Urothelium cell line (cell line): Measurements from ENCODE around the gene SKAP2.

ENCODE experiments used
- DNase-seq: peaks from one replicate; pipeline ENCODE4 v3.0.0; 2011; ENCODE audit warnings: low spot score, mixed read lengths
- FAIRE-seq: peaks from 2 replicates; lab custom pipeline; 2011; peaks lifted over from hg19 to GRCh38; lab: Jason Lieb, UNC

SKAP2 gene

DNA sequence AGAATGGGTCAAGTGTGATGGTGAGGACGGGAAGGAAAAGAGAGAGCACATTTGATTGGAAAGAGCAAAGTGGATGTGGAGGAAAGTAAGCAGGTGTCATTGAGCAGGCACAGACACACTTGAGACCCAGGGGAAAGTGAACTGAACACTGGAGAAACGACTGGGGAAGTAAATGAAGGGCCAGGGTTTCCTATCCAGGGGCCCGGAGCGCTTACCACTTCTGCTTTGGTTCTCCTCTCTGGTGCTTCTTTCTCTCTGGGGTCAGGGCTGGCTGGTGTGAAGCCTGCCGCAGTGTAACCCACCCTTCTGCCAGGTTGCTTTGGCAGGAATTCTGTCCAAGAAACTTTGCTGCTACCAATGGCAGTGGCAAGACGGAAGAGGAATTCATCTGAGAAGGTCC is 219.3 kb downstream of the SKAP2 start:
- no peak for DNase-seq

DNA sequence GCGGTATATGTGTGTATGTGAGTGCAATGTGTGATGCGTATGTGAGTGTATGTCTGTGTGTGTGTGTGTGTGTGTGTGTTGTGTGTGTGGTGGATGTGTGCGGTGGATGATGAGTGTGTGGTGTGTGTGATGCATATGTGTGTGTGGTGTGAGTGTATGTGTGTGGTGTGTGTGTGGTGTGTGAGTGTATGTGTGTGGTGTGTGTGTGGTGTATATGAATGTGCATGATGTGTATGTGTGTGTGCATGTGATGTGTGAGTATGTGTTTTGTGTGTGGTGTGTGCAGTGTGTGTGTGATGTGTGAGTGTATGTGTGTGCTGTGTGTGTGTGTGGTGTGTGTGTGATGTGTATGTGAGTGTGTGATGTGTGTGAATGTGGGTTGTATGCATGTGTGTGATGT is 222.0 kb downstream of the SKAP2 start:
- DNase-seq (no peak), FAIRE-seq (peak; percentile 100)

More for the DNA sequence above, 219.3 kb downstream of the SKAP2 start:
- FAIRE-seq = no peak

DNA sequence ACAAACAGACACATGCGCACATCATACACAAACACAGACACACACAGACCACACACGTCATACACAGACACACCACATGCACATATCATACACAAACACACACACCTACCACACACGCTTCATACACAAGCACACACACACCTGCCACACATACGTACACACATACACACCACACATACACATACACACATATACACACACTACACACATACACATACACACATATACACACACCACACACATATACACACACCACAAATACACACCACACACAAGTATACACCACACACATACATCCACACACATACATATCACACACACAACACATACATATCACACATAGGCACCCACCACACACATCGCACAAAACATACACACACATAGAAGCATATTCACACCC is 224.7 kb downstream of the SKAP2 start:
- DNase-seq (no peak), FAIRE-seq (peak; percentile 100)

DNA sequence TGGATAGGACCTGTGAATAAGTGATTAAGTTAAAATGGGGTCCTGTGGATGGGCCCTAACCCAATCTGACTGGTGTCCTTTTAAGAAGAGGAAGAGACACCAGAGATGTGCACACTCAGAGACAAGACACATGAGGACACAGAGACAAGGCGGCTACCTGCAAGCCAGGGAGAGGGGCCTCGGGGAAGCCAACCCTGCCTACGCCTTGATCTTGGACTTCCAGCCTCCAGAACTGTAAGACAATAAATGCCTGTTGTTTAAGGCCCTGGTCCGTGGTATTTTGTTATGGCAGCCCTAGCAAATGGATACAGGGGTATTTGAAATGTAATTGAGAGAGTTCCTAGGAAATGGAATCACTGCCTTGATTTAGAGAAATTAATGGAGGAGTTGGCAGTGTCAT is 225.3 kb downstream of the SKAP2 start:
- FAIRE-seq (no peak), DNase-seq (no peak)

DNA sequence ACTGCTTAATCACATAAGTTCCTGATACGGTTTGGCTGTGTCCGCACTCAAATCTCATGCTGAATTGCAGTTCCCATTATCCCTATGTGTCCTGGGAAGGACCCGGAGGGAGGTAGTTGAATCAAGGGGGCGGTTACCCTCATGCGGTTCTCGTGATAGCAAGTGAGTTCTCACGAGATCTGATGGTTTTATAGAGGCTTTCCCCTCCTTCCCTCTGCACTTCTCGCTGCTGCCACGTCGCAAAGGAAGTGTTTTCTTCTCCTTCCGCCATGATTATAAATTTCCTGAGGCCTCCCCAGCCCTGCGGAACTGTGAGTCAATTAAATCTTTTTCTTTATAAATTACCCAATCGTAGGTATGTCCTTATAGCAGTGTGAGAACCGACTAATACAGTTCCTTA is 226.2 kb downstream of the SKAP2 start:
- no peak for FAIRE-seq
- DNase-seq = no peak

DNA sequence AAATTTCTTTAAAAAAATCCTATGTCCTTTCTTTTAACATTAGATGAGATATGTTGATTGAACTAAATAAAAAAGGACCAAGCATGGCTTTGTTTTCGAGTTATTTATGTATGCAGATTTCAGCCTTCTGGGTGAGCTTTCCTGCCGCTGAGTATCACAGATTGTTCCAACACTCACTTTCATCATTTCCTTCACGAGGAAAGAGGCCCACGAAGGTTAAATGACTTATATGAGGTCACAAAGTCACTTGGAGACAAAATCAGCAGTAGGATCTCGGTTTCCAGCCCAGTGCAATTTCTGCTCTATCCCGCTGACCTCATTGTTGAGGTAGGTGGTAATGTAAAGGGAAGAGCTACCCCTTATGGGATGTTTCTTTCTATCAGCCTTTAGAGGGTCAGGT is 226.8 kb downstream of the SKAP2 start:
- DNase-seq (no peak), FAIRE-seq (no peak)

DNA sequence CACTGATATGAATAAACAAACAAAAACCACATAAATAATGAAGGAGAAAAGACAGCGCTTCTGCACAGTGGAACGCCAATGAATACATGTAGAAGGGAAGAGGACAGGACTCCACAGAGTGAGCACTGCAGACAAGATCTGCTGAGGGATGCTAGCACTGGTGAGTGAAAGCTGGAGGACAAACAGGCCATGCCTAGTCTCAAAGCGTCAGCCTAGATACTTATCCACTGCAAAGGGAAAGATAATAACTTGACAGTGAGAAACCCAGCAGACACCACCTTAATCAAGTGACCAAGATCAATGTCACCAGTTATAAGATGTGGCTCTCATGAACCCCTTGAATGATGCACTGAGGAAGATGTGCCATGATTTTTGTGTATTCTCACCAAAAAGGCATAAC is 227.6 kb downstream of the SKAP2 start:
- FAIRE-seq (no peak), DNase-seq (no peak)

DNA sequence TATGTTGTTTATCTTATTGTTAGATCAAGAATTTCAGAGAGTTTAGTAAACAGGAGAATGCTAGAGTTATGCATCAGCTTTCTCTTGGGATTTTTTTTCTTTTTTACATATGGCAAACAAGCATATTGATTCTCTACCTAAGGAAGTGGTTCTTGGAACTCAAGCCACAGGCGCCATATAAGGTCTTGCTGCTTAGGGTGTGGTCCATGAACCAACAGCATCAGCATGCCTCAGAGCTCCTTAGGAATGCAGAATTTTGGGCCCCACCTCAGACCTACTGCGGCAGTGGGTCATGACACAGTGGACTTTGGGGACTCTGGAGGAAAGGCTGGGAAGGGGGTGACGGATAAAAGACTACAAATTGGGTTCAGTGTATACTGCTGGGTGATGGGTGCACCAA is 230.8 kb downstream of the SKAP2 start:
- FAIRE-seq (no peak), DNase-seq (no peak)

DNA sequence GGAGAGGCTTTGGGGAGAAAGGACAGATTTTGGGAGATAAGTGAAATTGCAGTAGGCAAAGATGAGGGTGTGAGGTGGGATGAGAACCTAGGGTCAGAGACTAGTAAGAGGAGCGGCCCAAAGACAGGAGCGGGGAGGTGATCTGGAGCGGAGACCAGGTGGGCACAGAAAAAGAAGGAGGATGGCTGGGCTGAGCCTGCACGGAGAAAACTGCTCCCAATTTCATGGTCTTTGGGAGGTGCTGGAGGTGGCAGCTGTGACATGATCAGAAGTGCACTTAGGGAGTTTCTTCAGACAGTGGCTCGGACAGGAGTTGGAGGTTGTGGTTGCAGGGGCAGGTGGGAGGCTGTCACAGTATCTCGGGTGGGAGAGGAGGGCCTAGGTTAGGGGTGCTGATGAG is 232.8 kb downstream of the SKAP2 start:
- no peak for DNase-seq
- no peak for FAIRE-seq

DNA sequence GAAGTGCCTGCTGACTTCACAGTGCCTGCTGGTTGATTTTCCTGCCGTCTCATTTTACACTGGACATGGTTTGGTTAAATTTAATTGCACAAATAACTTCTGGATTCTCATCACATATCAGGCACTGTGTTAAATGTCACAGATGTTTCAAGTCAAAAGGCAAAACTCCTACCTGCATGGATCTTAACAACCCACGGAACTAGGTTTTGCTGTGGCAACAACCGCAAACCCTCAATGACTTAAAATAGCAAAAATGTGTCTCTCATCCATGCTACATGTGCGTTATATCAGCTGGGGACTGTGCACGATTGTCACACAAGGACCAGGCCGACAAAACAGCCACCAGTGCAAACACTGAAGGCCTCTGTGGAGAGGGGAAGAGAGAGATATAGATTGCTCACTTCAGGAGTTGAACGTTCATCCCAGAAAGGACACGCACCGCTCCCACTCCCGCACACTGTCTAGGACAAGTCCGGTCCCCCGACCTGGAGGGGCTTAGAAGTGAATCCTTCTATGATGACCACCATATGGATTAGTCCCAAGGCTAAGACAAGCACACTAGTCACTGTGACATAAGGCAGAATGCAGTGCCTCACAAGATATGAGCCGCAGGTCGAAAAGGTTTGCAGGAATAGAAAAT is 233.3 kb downstream of the SKAP2 start:
- no peak for FAIRE-seq

DNA sequence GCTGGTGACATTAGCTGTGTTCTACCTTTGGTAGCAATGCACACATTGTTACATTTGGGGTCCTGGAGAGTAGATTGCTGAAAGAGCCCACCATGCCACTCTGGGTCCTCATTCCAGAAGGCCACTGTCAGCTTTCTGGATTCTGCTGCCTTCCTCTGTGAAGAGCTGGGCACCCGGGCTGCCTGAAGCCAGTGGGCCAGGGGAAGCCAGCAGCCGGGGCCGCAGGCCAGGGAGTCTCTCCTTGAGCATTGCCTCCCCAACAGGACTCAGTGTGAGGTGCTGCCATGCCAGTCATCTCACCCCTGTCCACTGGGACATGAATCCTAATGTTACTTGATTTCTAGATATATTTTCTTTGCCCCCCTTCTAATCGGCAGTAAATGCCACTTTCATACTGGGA is 234.0 kb downstream of the SKAP2 start:
- no peak for DNase-seq
- FAIRE-seq = no peak

More for the DNA sequence above, 233.3 kb downstream of the SKAP2 start:
- no peak for DNase-seq

DNA sequence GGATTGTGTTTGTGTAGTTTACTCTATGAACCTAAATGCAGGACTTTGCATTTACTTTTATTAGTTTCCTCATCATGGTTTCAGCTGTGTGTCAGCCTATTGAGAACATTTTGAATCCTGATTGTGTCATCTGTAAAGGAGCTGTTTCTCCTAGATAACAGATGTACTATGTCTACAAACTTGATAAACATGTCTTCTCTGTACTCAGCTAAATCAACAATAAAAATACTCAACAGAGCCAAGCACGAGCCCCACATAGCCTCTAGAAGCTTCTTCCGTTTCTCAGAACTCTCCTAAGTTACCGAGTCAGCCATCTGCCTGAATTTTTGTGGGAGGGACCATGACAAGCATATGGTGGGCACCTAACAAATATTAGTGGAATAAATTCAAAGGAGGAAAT is 234.7 kb downstream of the SKAP2 start:
- no peak for FAIRE-seq
- no peak for DNase-seq

DNA sequence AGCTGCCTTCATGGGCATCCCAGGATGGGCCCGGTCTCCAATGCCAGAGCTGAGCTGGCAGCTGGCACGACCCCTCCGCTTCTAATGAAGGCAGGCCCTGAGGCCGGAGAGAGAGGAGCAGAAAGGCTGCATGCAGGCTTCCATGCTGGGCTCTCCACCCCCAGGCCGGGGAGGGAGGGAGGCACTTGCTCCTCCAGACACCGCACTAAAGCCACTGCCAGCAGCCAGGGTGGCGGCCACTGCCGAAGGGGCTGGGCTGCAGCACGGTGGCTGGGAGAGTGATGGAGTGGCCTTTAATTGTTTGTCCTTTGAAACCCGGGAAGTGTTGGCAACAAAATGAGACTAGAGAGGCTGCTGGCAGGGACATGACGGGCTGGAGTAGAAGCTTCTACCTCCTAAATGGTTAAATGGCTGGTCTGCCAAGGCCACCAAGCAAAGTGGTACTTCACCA is 236.5 kb downstream of the SKAP2 start:
- DNase-seq (no peak), FAIRE-seq (no peak)

DNA sequence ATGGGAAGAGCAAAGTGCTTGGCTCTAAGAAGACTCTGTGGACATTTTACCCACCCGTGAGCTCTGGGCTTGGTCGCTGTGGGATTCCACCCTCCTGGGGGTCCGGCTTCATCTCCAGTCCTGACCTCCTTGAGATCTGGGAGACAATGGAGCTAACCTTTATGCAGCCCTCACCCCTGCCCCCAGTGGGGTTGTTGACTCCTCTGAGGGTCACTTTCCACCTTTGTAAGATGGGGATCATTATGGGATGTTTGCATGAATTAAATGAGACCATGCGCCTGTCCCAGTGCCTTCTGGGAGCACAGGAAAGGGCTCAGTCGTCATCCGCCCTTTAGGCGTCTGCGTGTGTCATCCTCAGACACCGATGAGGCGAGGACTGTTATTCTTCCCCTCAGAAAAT is 237.2 kb downstream of the SKAP2 start:
- FAIRE-seq (no peak), DNase-seq (no peak)

DNA sequence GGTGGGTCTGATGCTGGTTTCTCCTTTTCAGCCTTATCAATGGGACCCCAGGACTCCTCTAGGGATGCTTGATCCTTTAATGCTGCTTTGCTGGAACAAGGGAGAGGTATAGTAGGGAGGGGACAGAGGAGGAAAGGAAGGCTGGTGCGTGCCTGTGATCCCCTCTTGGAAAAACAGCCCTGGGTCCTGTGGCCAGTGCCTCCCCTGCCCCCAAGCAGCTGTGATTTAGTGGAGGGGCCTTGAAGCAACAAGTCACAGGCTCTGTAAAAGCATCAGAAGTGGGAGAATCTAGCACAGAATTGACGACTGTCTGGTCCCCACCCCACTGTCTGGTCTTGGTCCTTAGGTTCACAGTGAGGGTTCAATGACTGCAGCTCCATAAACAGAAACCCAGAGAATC is 237.7 kb downstream of the SKAP2 start:
- no peak for FAIRE-seq
- DNase-seq = no peak

DNA sequence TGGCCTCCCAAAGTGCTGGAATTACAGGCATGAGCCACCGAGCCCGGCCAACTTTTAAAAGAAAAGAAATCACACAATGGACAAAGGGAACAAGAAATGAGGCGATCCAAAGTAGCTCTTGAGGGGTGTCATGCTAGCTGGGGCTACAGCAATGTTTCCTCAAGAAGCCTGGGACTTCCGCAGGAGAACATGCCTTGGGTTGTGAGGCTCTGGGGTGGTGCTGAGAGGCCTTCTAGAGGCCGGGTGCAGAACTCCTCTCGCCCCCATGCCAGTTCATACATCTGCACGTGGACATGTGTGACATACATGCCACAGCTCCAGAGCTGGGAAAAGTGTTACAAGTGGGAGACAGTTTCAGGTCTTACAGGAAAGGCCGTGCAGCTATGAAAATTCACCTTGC is 238.2 kb downstream of the SKAP2 start:
- DNase-seq (no peak), FAIRE-seq (no peak)

DNA sequence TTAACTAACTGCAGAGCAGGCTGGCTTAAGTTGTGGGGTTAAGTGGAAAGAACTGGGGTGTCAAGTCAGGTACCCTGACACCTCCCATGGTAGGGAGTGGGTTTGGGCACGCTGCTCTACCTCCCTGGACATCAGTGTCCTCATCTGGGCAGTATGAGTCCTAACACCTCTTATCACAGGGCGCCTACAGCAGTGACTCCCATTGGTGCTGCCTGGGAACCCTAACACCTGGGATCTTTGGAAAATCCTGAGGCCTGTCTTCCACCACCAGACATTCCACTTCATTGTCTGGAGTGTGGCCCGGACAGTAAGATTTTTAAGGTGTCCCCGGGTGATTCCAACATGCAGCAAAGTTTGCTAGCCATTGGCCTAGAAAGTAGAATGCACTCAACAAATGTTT is 239.1 kb downstream of the SKAP2 start:
- DNase-seq = no peak
- FAIRE-seq = no peak

DNA sequence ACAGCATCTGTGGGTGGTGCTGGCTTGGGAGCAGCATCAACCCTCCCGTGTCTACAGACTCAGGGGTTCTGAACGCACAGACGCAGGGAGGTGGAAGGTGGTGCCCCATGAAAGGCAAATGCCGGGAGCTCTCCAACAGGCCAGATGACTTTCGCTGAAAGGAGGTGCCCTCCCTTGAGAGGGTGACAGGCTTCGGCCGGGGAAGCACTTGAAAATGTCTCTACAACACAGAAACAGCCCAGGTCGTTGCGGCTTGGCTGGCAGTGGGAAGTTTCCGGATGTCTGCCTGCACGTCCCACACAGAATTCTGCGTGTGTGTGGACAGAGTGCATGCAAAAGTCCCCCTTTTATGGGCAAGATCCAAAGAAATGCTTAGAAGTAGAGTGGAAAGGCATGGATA is 239.6 kb downstream of the SKAP2 start:
- FAIRE-seq (no peak), DNase-seq (no peak)

DNA sequence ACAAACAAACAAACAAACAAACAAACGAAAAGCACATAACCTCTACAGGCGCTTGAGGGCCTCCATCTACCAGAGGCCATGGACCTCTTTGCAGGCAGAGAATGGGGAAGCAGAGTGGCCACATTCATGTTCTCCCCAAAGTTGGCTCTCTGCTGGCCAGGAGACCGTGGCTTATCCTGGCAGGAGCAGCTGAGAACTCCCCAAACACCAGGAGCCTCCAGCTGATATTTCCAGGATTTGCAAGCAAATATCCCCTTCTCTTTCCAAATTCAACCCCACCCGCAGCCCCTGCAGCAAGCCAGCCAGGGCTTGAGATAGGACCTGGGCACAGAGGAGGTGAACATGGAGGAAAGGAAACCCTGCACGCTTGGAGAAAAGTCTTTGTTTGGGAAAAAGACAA is 240.0 kb downstream of the SKAP2 start:
- DNase-seq = no peak
- FAIRE-seq = no peak

DNA sequence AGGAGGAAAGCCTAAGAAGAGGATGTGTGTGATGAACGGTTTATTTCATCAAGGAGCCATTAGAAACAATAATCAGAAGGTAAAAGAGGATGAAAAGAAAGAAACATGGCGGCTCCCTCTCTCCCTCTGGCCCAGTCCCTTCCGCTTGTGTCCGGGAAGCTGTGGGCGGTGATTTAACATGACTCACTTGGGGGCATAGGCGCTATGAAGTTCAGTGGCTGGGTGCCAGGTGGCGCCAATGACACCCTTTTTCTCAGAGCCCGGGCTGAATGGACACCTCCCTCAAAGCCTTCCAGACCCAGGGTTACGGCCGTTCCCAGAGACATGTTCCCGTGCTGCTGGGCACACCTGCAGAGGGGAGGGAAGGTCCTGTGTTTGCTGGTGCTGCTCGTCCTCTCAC is 244.0 kb downstream of the SKAP2 start:
- DNase-seq = peak; percentile 76
- no peak for FAIRE-seq

DNA sequence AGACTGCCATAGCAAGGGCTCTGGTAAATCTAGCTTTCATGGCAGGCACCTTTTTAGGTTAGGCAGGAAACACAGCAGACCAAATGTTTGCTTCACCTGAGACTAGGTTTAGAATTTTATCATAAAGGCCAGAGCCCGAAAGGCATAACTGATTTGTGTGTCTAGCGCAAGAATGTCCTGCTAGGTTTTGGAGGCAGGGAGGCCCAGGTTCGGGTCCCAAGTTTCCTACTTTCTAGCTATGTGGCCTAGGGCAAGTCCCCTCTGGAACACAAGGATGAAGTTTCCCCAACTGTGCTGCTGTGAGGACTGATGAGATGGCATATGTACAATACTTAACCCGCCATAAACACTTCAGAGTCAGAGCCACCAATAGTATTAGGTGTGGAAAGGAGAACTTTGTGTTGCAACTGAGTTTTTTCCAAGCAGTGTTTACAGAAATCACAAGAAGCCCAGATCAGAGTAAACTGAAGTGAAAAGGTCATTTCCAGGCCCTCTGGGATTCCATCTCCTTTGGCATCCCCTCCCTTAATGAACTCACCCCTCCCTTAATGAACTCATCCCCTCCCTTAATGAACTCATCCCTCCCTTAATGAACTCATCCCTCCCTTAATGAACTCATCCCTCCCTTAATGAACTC is 244.9 kb downstream of the SKAP2 start:
- DNase-seq = no peak
- FAIRE-seq = peak; percentile 84

DNA sequence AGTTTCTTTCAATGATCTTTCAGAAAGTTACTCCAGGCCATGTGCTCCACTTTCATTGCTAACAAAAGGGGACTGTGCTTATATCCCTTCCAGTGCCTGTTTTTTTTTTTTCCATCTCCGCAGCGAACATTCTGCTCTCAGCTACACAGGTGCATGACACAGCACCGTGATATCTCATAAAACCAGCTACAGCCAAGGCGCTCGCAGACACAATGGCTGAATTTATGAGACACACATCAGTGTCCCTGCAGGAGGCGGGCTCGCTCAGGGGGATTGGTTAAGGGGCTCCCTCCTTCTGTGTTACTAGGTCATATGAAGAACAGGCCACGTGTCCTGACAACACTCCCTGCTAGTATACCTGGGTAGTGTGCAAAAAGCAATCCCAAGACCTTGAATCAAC is 245.5 kb downstream of the SKAP2 start:
- peak; percentile 71 for FAIRE-seq

DNA sequence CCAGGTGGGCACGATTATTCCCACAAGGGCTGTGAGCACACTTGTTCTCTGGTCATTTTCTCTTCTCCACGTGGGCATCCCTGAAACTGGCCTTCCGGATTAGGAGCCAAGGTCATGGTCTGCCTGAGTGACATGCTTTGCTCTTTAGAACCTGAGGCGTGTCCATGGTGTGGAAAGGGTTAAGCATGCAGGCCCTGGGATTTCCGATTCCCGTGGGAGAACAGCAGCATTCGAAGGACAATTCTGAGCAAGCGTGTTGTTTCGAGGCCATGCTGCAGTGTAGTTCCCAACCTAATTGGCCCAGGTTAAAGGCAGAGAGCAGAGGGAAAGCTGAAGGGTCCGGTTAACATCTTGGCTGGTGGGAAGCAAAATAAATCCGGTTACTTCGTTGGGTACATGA is 245.9 kb downstream of the SKAP2 start:
- DNase-seq = no peak
- no peak for FAIRE-seq

More for the DNA sequence above, 245.5 kb downstream of the SKAP2 start:
- no peak for DNase-seq
